ENCODE data around the gene SLC28A1.
A peak's percentile ranks its signal among the peaks of the same experiment; 100 is the strongest.
"Not testable (repeated sequence)": the region's sequence is repeated elsewhere in the genome, so short reads cannot be mapped to it uniquely, and the experiment has no call there.

The SLC28A1 gene

GRCh38 chr15:84924821-84925569 lies 40.5 kb downstream of the SLC28A1 start:
- H3K4me3 ChIP-seq (ENCODE audit: low read depth, low read length); DNase-seq (ENCODE audit: low read depth): not testable (repeated sequence)

DNA sequence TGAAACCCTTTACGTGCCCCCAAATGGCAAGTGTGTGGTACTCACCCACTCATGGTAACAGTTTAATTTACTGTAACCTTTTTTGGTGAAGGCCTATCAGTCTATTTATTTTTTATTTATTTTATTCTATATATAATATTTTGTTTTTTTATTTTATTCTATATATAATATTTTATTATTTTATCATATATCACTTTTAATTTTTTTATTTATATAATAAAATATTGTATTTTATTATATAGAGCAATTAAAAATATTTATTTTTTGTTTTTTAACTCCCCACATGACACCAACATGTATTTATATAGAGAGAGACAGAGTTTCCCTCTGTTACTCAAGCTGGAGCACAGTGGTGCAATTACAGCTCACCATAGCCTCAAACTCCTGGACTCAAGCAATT lies 41.4 kb downstream of the SLC28A1 start:
- H3K4me3 ChIP-seq (ENCODE audit: low read depth, low read length), result no peak overlapping the region
- DNase-seq (ENCODE audit: low read depth), result no peak

DNA sequence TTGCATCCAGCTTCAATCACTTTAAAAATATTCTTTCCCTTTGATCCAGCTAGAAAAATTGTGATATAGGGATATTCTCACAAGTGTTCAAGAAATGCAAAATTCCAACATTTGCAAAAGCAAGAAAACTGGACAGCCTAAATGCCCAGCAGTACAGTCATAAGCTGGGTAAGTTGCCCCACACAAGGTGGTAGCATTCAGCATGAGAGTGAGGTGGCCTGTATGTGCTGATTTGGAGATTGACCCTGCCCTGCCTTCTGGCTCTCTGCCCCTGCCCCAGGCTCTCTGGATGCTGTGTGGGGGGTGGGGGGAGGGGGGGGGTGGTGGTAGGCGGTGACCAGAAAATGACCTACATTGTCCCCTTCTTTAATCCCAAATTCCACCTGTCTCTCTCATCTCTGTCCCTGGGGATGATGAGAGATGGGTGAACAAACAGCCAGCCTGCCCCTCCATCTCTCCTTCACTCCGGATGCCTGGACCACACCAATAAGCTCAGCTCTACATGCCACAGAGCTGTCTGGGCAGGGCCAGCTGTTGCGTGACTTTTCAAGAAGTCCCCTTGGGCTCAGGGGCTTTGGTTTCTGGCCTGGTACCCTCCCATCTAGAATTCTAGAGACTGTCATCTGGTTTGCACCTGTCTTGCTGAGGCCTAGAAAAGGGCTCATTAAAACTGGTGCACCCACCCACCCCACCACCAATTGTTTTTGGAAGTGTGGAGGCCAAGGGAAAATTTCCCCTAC lies 42.2 kb downstream of the SLC28A1 start:
- no peak for DNase-seq (ENCODE audit: low read depth)

GRCh38 chr15:84928843-84929168 lies 44.3 kb downstream of the SLC28A1 start:
- no peak overlapping the region for H3K4me3 ChIP-seq (ENCODE audit: low read depth, low read length)
- DNase-seq (ENCODE audit: low read depth), result no peak

More for the DNA sequence above, 42.2 kb downstream of the SLC28A1 start:
- no peak overlapping the region for H3K4me3 ChIP-seq (ENCODE audit: low read depth, low read length)

- H3K4me3 ChIP-seq (ENCODE audit: low read depth, low read length), result no peak overlapping the region
- no peak for DNase-seq (ENCODE audit: low read depth)
These were observed 45.5 kb downstream of the SLC28A1 start for GRCh38 chr15:84929795-84930603.

DNA sequence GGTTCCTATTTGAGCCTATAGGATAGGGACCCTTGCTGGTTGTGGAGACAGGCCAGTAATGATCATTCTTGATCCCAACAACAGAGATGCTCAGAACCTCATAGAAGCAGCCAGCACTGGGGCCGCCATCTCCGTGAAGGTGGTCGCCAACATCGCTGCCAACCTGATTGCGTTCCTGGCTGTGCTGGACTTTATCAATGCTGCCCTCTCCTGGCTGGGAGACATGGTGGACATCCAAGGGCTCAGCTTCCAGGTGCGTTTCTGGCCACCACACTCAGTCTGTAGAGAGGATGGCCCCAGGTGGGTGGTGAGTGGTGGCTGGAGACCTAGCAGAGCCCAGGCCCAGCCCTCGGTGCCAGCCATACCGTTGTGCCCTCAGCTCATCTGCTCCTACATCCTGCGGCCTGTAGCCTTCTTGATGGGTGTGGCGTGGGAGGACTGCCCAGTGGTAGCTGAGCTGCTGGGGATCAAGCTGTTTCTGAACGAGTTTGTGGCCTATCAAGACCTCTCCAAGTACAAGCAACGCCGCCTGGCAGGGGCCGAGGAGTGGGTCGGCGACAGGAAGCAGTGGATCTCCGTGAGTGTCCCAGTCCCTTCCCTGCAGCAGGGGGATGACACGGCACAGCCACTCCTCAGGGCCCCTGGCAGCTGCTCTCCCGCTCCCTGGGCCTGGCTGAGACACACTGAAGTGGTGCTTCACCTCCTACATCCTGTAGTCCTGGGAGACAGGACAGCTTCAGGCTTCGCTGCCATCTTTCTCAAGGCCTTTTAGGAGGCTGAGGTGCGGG lies 50.7 kb downstream of the SLC28A1 start:
- H3K4me3 ChIP-seq (ENCODE audit: low read depth, low read length), result no peak overlapping the region
- DNase-seq (ENCODE audit: low read depth), result no peak

GRCh38 chr15:84937144-84937543 lies 52.7 kb downstream of the SLC28A1 start:
- H3K4me3 ChIP-seq (ENCODE audit: low read depth, low read length), result no peak overlapping the region
- no peak for DNase-seq (ENCODE audit: low read depth)

GRCh38 chr15:84938726-84939125 lies 54.3 kb downstream of the SLC28A1 start:
- H3K4me3 ChIP-seq (ENCODE audit: low read depth, low read length), result no peak overlapping the region

DNA sequence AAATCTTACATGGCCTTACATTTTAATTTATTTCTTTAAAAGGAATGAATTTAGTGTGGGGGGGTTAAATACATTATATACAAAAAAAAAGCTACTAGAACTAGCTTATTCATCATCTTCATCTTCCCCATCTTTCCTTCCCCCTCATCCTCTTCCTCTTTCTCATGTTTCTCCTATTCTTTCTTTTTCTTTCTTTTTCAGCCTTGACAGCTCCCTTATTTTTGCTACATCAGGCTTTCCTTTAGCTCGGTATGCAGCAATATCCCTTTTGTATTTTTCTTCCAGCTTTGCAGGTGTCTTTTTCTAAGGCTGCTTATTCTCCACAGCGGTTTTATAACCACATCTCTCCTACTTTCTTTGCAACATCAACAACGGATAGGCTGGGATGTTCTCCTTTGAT lies 55.9 kb downstream of the SLC28A1 start:
- no peak overlapping the region for H3K4me3 ChIP-seq (ENCODE audit: low read depth, low read length)
- no peak for DNase-seq (ENCODE audit: low read depth)

More at GRCh38 chr15:84938726-84939125, 54.3 kb downstream of the SLC28A1 start:
- DNase-seq (ENCODE audit: low read depth), result no peak

- no peak overlapping the region for H3K4me3 ChIP-seq (ENCODE audit: low read depth, low read length)
- no peak for DNase-seq (ENCODE audit: low read depth)
These were observed 58.0 kb downstream of the SLC28A1 start for GRCh38 chr15:84942456-84942855.

- no peak overlapping the region for H3K4me3 ChIP-seq (ENCODE audit: low read depth, low read length)
- DNase-seq (ENCODE audit: low read depth), result no peak
These were observed 59.8 kb downstream of the SLC28A1 start for GRCh38 chr15:84944311-84944710.

- no peak overlapping the region for H3K4me3 ChIP-seq (ENCODE audit: low read depth, low read length)
- DNase-seq (ENCODE audit: low read depth), result no peak
These were observed 60.4 kb downstream of the SLC28A1 start for GRCh38 chr15:84944861-84945260.

DNA sequence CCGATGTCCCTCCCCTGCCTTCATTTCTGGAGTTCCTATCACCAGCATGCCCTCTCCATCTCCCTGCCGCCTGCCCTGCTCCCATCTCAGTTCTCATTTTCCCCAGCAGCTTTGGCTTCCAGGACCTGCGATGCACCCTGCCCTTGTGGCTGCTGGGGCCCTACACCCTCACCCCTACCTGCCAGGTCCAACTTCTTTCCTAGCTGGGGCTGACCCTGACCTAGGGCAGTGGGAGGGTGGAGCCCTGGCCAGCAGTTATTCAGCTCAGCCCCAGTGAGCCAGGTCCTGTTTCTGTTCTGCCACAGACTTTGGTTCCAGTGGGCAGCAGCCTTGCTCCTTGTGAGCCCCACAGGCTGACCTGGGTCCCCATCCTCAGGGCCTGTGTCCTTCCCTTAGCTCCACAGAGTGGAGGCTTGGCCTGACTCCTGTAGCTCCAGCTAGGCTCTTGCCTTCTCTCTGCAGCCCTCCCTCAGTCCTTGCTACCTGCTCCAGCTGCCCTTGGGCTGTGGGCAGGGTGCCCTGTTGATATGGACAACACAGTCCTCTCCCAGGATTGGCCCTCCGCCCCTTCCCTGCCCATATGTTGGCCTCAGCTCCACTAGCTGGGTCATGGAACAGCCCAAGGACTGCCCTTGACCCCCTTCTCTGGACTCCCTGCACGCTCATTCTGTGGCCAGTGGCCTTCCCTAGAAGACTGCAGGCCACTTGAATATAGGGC lies 62.5 kb downstream of the SLC28A1 start:
- DNase-seq (ENCODE audit: low read depth), result no peak
- no peak overlapping the region for H3K4me3 ChIP-seq (ENCODE audit: low read depth, low read length)

DNA sequence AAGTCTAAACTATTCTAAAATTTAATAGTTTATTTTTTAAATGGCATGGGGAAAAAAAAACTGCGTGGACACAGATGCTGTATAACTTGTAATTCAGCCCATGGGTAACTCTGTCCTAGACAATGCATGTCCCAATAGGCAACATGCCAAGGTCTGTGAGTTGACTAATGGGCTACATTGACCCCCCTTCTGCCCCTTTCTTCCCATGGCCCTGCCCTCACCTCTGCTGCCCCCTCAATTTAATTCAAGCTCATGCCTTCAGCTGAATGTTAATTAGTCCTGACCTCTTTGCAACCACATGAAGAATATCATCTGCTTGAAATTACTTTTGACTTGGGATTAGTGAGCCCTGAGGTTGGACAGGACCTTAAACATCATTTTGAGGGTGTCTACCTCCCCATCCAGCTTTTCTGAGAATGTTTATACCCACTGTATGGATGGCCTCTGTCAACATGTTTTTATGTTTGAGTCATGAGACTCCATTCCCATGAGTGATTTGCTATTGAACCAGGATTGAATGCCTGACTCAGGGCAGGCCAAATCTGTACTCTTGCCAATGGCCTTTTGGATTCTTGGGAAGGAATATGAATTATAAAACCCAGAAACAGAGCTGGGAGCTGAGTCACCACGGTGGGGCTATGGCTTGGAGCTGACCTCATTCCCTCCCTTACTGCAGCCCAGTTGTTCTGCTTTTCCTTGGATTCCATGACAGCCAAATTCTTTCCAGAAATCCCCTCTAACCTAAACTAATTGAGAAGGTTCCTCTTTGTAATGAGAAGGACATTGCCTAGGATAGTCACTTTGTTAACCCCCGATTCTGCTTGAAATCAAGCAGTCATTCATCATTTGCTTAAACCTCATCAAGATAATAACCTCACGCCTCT lies 63.7 kb downstream of the SLC28A1 start:
- peak; percentile 89 for DNase-seq (ENCODE audit: low read depth)
- H3K4me3 ChIP-seq (ENCODE audit: low read depth, low read length), result no peak overlapping the region

- H3K4me3 ChIP-seq (ENCODE audit: low read depth, low read length), result no peak overlapping the region
- DNase-seq (ENCODE audit: low read depth), result no peak
These were observed 64.6 kb downstream of the SLC28A1 start for GRCh38 chr15:84949043-84949442.

DNA sequence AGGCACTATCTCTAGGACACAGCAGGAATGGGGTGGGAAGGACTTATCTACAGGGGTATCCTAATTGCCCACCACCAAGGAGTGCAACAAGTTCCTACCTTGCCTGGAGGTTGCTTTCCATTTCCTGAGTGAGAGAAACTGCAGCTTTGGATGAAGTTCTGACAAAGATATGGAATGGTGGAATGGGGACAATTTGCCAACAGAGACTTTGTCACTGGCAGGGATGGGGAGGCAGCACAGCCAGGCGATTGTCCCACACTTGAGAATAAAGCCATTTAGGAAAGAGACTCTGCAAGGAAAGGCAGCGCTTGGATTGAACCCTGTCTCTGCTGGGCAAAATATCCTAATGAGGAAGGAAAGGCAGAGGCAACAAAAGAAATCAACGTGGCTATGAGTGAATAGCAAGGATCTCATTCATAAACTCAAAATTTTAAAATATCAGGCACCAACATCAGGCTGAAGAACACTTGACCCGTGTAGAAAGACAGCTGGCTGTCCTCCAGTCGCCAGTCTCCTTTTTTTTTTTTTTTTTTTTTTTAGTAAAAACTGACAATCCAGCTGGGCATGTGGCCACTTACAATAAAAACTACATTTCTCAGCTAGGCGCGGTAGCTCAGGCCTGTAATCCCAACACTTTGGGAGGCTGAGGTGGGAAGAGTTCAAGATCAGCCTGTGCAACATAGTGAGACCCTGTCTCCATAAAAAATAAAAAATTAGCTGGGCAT lies 65.5 kb downstream of the SLC28A1 start:
- DNase-seq (ENCODE audit: low read depth), result no peak
- H3K4me3 ChIP-seq (ENCODE audit: low read depth, low read length), result no peak overlapping the region

GRCh38 chr15:84950570-84951111 lies 66.2 kb downstream of the SLC28A1 start:
- no peak overlapping the region for H3K4me3 ChIP-seq (ENCODE audit: low read depth, low read length)
- no peak for DNase-seq (ENCODE audit: low read depth)
